SK-N-SH treated with all-trans-retinoic acid at 6 μM for 48 hours (cell line): ENCODE results near the gene PCIF1.

ENCODE experiments used
- ATAC-seq: fragments of 200-7000 bp; cut with Tn5 transposase; 3 replicates; pipeline ENCODE4 v1.9.1; 2020; ENCODE audit warnings: mild to moderate bottlenecking, moderate library complexity
- BACH2 ChIP-seq: fragments of 250-450 bp; sonication (Bioruptor Pico); IDR thresholded peaks from 2 replicates; pipeline ENCODE4 v1.9.0; 2021; ENCODE audit warnings: mild to moderate bottlenecking, borderline replicate concordance
- CSDC2 ChIP-seq: fragments of 250-450 bp; sonication (Bioruptor Pico); IDR thresholded peaks from 2 replicates; pipeline ENCODE4 v1.5.0; 2020; ENCODE audit warnings: mild to moderate bottlenecking, moderate library complexity
- CSRNP3 ChIP-seq: fragments of 250-450 bp; sonication (Bioruptor Pico); IDR thresholded peaks from 2 replicates; pipeline ENCODE4 v1.5.1; 2021; ENCODE audit warnings: mild to moderate bottlenecking, moderate library complexity
- ESRRG ChIP-seq: fragments of 250-450 bp; sonication (Bioruptor Pico); IDR thresholded peaks from 2 replicates; pipeline ENCODE4 v1.6.1; 2021; ENCODE audit warnings: mild to moderate bottlenecking
- GLIS3 ChIP-seq: fragments of 250-450 bp; sonication (Bioruptor Pico); IDR thresholded peaks from 2 replicates; pipeline ENCODE4 v1.5.0; 2020; ENCODE audit warnings: mild to moderate bottlenecking, moderate library complexity
- ISL1 ChIP-seq: fragments of 250-450 bp; sonication (Bioruptor Pico); IDR thresholded peaks from 2 replicates; pipeline ENCODE4 v2.1.2; 2022; ENCODE audit warnings: mild to moderate bottlenecking, moderate library complexity
- PATZ1 ChIP-seq: fragments of 250-450 bp; sonication (Bioruptor Pico); IDR thresholded peaks from 2 replicates; pipeline ENCODE4 v1.8.0; 2020; ENCODE audit warnings: mild to moderate bottlenecking, moderate library complexity, borderline replicate concordance
- POU6F1 ChIP-seq: fragments of 250-450 bp; sonication (Bioruptor Pico); IDR thresholded peaks from 2 replicates; pipeline ENCODE4 v1.8.0; 2021; ENCODE audit warnings: low read depth, mild to moderate bottlenecking, moderate library complexity, borderline replicate concordance
- PPARA ChIP-seq: fragments of 250-450 bp; sonication (Bioruptor Pico); IDR thresholded peaks from 2 replicates; pipeline ENCODE4 v1.5.0; 2020; ENCODE audit warnings: mild to moderate bottlenecking, borderline replicate concordance
- RARB ChIP-seq: fragments of 250-450 bp; sonication (Bioruptor Pico); IDR thresholded peaks from 2 replicates; pipeline ENCODE4 v1.8.0; 2021; ENCODE audit warnings: mild to moderate bottlenecking, moderate library complexity
- SNAI2 ChIP-seq: fragments of 250-450 bp; sonication (Bioruptor Pico); IDR thresholded peaks from 2 replicates; pipeline ENCODE4 v1.5.0; 2020; ENCODE audit warnings: mild to moderate bottlenecking, moderate library complexity
- TOX ChIP-seq: fragments of 250-450 bp; sonication (Bioruptor Pico); IDR thresholded peaks from 2 replicates; pipeline ENCODE4 v1.8.0; 2021; ENCODE audit warnings: mild to moderate bottlenecking, moderate library complexity, borderline replicate concordance
- TSHZ2 ChIP-seq: fragments of 250-450 bp; sonication (Bioruptor Pico); IDR thresholded peaks from 2 replicates; pipeline ENCODE4 v1.5.0; 2020; ENCODE audit warnings: mild to moderate bottlenecking, moderate library complexity
- ZC3H10 ChIP-seq: fragments of 250-450 bp; sonication (Bioruptor Pico); IDR thresholded peaks from 2 replicates; pipeline ENCODE4 v1.5.1; 2021; ENCODE audit warnings: mild to moderate bottlenecking, moderate library complexity
- ZFP3 ChIP-seq: fragments of 250-450 bp; sonication (Bioruptor Pico); IDR thresholded peaks from 2 replicates; pipeline ENCODE4 v1.5.0; 2020; ENCODE audit warnings: mild to moderate bottlenecking, moderate library complexity
- ZFP30 ChIP-seq: fragments of 450-650 bp; formaldehyde crosslinking; IDR thresholded peaks from 2 replicates; pipeline ENCODE4 v1.5.0; 2022; ENCODE audit warnings: mild to moderate bottlenecking, moderate library complexity
- ZNF70 ChIP-seq: fragments of 450-650 bp; formaldehyde crosslinking; IDR thresholded peaks from 2 replicates; pipeline ENCODE4 v1.5.0; 2020; ENCODE audit warnings: mild to moderate bottlenecking, moderate library complexity
- ZNF8 ChIP-seq: fragments of 450-650 bp; formaldehyde crosslinking; IDR thresholded peaks from 2 replicates; pipeline ENCODE4 v1.5.0; 2020; ENCODE audit warnings: mild to moderate bottlenecking, moderate library complexity

Gene PCIF1

GRCh38 chr20:45920462-45921336 is 13.8 kb upstream of the PCIF1 start:
- no peak for ATAC-seq
- TF ChIP-seq SNAI2 (CRISPR knock-in tag) (no peak), ISL1 (no peak), ZNF8 (CRISPR knock-in tag) (no peak), ZNF70 (CRISPR knock-in tag) (no peak), PATZ1 (CRISPR knock-in tag) (no peak), ZFP30 (CRISPR knock-in tag) (no peak)

- TF ChIP-seq TSHZ2 (CRISPR knock-in tag): no peak
- no peak for TF ChIP-seq PATZ1 (CRISPR knock-in tag)
- no peak for TF ChIP-seq CSRNP3 (CRISPR knock-in tag)
- TF ChIP-seq ZFP3 (CRISPR knock-in tag): no peak
- TF ChIP-seq ESRRG (CRISPR knock-in tag): no peak
- TF ChIP-seq RARB (CRISPR knock-in tag): no peak
- no peak for TF ChIP-seq POU6F1 (CRISPR knock-in tag)
- no peak for TF ChIP-seq TOX (CRISPR knock-in tag)
- no peak for TF ChIP-seq SNAI2 (CRISPR knock-in tag)
- TF ChIP-seq PPARA: no peak
- no peak for TF ChIP-seq ISL1
- TF ChIP-seq BACH2: no peak
- TF ChIP-seq ZC3H10 (CRISPR knock-in tag): no peak
- TF ChIP-seq ZNF70 (CRISPR knock-in tag): no peak
- no peak for TF ChIP-seq ZFP30 (CRISPR knock-in tag)
- TF ChIP-seq GLIS3 (CRISPR knock-in tag): no peak
- no peak for TF ChIP-seq CSDC2 (CRISPR knock-in tag)
- ATAC-seq: no peak
These were observed 12.9 kb upstream of the PCIF1 start for GRCh38 chr20:45921337-45922189.
